ENCODE results near the gene ARHGAP5.

DNA sequence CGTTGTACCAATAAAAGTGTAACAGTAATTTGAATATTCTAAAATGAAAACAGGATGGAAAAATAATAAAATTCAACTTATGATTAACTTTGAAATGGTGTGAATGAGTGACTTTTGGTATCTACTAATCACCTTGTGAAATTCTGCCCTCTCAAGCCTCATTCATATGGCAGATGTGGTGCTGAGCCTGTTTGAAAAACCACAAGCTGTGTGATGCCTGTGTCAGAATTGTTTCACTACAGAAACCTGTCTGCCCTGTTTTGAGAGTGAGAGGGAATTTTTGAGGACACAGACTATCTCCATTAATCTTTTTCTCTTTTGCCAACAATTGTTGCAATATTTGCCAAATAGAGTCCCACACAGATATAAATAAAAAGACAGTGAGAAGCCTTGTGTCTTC is 120.8 kb downstream of the ARHGAP5 start:
- TF ChIP-seq CTCF (IDR thresholded peaks at IDR 0.05) = no peak
- TF ChIP-seq POLR2A (IDR thresholded peaks at IDR 0.05) = no peak

All from body of pancreas (tissue), 4 donors.